DOHH2 (cell line): ENCODE data around the gene FSTL4.

Experiments
- H3F3A ChIP-seq: fragments of 200-600 bp; sonication (generic), shearing (Covaris generic); 2 replicates; pipeline ENCODE4 v1.6.0; 2016; ENCODE audit warnings: antibody characterized with exemption, mild to moderate bottlenecking; ENCODE audit not compliant: control insufficient read depth, insufficient read depth
- H3K27ac ChIP-seq: fragments of 200-600 bp; sonication (generic); 2 replicates; pipeline ENCODE4 v1.5.1; 2014; ENCODE audit warnings: low read depth, mild to moderate bottlenecking, low read length, moderate library complexity
- H3K27me3 ChIP-seq: fragments of 200-600 bp; sonication (generic); 2 replicates; pipeline ENCODE4 v1.6.1; 2014; ENCODE audit warnings: mild to moderate bottlenecking, low read length, mixed read lengths; ENCODE audit not compliant: control insufficient read depth
- H3K36me3 ChIP-seq: fragments of 200-600 bp; sonication (generic); 2 replicates; pipeline ENCODE4 v1.6.1; 2014; ENCODE audit warnings: mild to moderate bottlenecking, low read length, moderate library complexity, mixed read lengths; ENCODE audit not compliant: control insufficient read depth
- H3K4me1 ChIP-seq: fragments of 200-600 bp; sonication (generic); 2 replicates; pipeline ENCODE4 v1.6.1; 2014; ENCODE audit warnings: mild to moderate bottlenecking, low read length, mixed read lengths; ENCODE audit not compliant: control insufficient read depth
- H3K4me2 ChIP-seq: fragments of 200-600 bp; sonication (generic); 2 replicates; pipeline ENCODE4 v1.6.0; 2014; ENCODE audit warnings: mild to moderate bottlenecking, low read length, moderate library complexity
- H3K4me3 ChIP-seq: fragments of 200-600 bp; sonication (generic); 2 replicates; pipeline ENCODE4 v1.5.1; 2014; ENCODE audit warnings: mild to moderate bottlenecking, low read length, mixed read lengths
- H3K79me2 ChIP-seq: fragments of 200-600 bp; sonication (generic); 2 replicates; pipeline ENCODE4 v1.6.1; 2014; ENCODE audit warnings: mild to moderate bottlenecking, low read length, mixed read lengths; ENCODE audit not compliant: control insufficient read depth
- H3K9me2 ChIP-seq: fragments of 200-600 bp; sonication (generic); replicated peaks from 2 replicates; pipeline ENCODE4 v1.6.1; 2014; ENCODE audit warnings: mild to moderate bottlenecking, low read length, mixed read lengths; ENCODE audit not compliant: control insufficient read depth
- H3K9me3 ChIP-seq: fragments of 200-600 bp; sonication (generic); 2 replicates; pipeline ENCODE4 v1.6.1; 2014; ENCODE audit warnings: antibody characterized with exemption, low read length, mixed read lengths; ENCODE audit not compliant: control insufficient read depth, insufficient read depth
- H4K20me1 ChIP-seq: fragments of 200-600 bp; sonication (generic); 2 replicates; pipeline ENCODE4 v1.6.0; 2014; ENCODE audit warnings: low read depth, mild to moderate bottlenecking, antibody characterized with exemption, low read length, moderate library complexity; ENCODE audit not compliant: control insufficient read depth, insufficient read depth
- EZH2phosphoT487 ChIP-seq: fragments of 200-600 bp; sonication (generic); IDR thresholded peaks from 2 replicates; pipeline ENCODE4 v1.6.1; 2017; ENCODE audit warnings: borderline replicate concordance, mild to moderate bottlenecking, antibody characterized with exemption, low read length, moderate library complexity, mixed read lengths
- TF ChIP-seq, protein P1 (sequence below): fragments of 200-600 bp; sonication (generic); IDR thresholded peaks from one replicate; pipeline ENCODE4 v1.5.1; 2014; ENCODE audit warnings: antibody characterized with exemption, mild to moderate bottlenecking, low read depth, low read length; ENCODE audit not compliant: poor library complexity, severe bottlenecking

The FSTL4 gene

GRCh38 chr5:133655966-133656365, 43.6 kb upstream of the FSTL4 start:
- no peaks in the 10 kb centered on the region for H3K27me3 ChIP-seq
- no peaks in the 10 kb centered on the region for H4K20me1 ChIP-seq
- H3K27ac ChIP-seq: no peak overlapping the region
- no peaks in the 10 kb centered on the region for H3K9me3 ChIP-seq
- H3K79me2 ChIP-seq: no peaks in the 10 kb centered on the region
- no peak overlapping the region for H3K4me3 ChIP-seq
- H3K4me2 ChIP-seq: no peak overlapping the region
- peaks cover 81% of the 10 kb centered on the region for H3K4me1 ChIP-seq
- H3K9me2 ChIP-seq: no peaks in the 10 kb centered on the region
- H3F3A ChIP-seq: peaks cover 11% of the 10 kb centered on the region; the same call in 1 of the 2 replicates
- no peaks in the 10 kb centered on the region for H3K36me3 ChIP-seq
- TF ChIP-seq EZH2phosphoT487: no peak
- TF ChIP-seq, protein P1, sequence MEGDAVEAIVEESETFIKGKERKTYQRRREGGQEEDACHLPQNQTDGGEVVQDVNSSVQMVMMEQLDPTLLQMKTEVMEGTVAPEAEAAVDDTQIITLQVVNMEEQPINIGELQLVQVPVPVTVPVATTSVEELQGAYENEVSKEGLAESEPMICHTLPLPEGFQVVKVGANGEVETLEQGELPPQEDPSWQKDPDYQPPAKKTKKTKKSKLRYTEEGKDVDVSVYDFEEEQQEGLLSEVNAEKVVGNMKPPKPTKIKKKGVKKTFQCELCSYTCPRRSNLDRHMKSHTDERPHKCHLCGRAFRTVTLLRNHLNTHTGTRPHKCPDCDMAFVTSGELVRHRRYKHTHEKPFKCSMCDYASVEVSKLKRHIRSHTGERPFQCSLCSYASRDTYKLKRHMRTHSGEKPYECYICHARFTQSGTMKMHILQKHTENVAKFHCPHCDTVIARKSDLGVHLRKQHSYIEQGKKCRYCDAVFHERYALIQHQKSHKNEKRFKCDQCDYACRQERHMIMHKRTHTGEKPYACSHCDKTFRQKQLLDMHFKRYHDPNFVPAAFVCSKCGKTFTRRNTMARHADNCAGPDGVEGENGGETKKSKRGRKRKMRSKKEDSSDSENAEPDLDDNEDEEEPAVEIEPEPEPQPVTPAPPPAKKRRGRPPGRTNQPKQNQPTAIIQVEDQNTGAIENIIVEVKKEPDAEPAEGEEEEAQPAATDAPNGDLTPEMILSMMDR: no peak

- no peaks in the 10 kb centered on the region for H3K9me2 ChIP-seq
- peaks cover 64% of the 10 kb centered on the region for H3K4me1 ChIP-seq
- H3F3A ChIP-seq: peaks cover 11% of the 10 kb centered on the region; the same call in 1 of the 2 replicates
- no peak for TF ChIP-seq EZH2phosphoT487
- TF ChIP-seq, protein P1: no peak
- peak overlapping the region; percentile 42 for H3K4me3 ChIP-seq
- H4K20me1 ChIP-seq: no peaks in the 10 kb centered on the region
- H3K36me3 ChIP-seq: no peaks in the 10 kb centered on the region
- peak overlapping the region; percentile 61 for H3K27ac ChIP-seq
- peak overlapping the region; percentile 66 for H3K4me2 ChIP-seq
- no peaks in the 10 kb centered on the region for H3K79me2 ChIP-seq
- no peaks in the 10 kb centered on the region for H3K27me3 ChIP-seq
- no peaks in the 10 kb centered on the region for H3K9me3 ChIP-seq
Observed at GRCh38 chr5:133653760-133654049, 41.4 kb upstream of the FSTL4 start.

DNA sequence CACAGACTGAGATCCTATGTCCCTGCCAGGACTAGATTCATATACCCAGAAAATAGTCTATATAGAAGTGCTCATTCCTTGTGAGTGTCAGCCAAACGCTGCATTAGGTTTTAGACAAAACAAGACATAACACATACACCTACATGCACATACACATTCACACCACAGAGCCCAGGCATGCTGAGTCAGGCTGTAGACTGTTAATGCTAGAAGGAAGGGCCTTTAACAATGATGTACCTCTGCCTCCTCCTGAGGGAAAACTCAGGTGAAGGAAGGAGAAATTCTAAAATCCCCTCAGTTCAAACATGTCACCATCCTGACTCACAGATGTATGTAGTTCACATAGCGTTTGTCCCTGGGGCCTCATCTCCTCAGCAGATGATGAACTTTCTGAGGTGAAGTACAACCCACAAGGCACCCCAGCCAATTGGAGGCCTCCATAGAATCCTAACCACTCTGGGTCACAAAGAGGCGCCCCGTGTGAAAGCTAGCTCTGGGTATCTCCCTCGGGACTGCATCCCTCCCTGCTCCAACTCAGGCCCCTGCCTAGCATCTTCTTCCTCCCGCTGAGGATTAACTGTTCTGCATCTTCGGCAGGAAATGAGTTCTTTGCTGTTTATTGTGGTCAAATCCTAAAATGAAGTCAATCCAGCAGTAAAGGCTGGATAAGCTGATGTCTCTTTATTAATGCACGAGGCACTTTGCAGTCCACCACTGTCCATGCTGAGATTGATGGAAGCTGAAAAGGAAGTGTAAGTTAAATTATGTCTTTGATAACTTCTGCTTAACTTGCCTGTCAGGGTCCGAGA, 40.8 kb upstream of the FSTL4 start:
- H3K36me3 ChIP-seq: no peaks in the 10 kb centered on the region
- no peak for TF ChIP-seq EZH2phosphoT487
- TF ChIP-seq, protein P1: no peak

More for the DNA sequence above, 40.8 kb upstream of the FSTL4 start:
- H3K79me2 ChIP-seq: no peaks in the 10 kb centered on the region
- peak overlapping the region; percentile 66 for H3K4me2 ChIP-seq
- peaks cover 11% of the 10 kb centered on the region; the same call in 1 of the 2 replicates for H3F3A ChIP-seq
- no peaks in the 10 kb centered on the region for H4K20me1 ChIP-seq
- no peaks in the 10 kb centered on the region for H3K9me2 ChIP-seq
- no peaks in the 10 kb centered on the region for H3K9me3 ChIP-seq
- H3K27ac ChIP-seq: peak overlapping the region; percentile 61
- H3K4me3 ChIP-seq: peak overlapping the region; percentile 42
- H3K4me1 ChIP-seq: peaks cover 58% of the 10 kb centered on the region
- H3K27me3 ChIP-seq: no peaks in the 10 kb centered on the region
